HAP-1 (cell line): ENCODE results near the gene EPHB6.

ENCODE experiments used
- DNase-seq, 2 experiments: peaks; one replicate each; pipeline ENCODE4 v3.0.0-alpha.2; 2016 to 2020; ENCODE audit warnings: low spot score in 2 of 2
- H3K27me3 ChIP-seq: fragments of 250-450 bp; sonication (Bioruptor Pico); 2 replicates; pipeline ENCODE4 v1.5.1; 2020; ENCODE audit warnings: low read depth, mild to moderate bottlenecking, moderate library complexity
- H3K36me3 ChIP-seq: fragments of 250-450 bp; sonication (Bioruptor Pico); replicated peaks from 2 replicates; pipeline ENCODE4 v1.5.1; 2020; ENCODE audit warnings: mild to moderate bottlenecking
- H3K4me1 ChIP-seq: fragments of 250-450 bp; sonication (Bioruptor Pico); 2 replicates; pipeline ENCODE4 v1.5.1; 2020; ENCODE audit warnings: mild to moderate bottlenecking
- H3K4me3 ChIP-seq: fragments of 250-450 bp; sonication (Bioruptor Pico); 2 replicates; pipeline ENCODE4 v1.5.1; 2020; ENCODE audit warnings: mild to moderate bottlenecking, moderate library complexity
- H3K9me3 ChIP-seq: fragments of 250-450 bp; sonication (Bioruptor Pico); 2 replicates; pipeline ENCODE4 v1.5.1; 2020; ENCODE audit warnings: mild to moderate bottlenecking, moderate library complexity
- in situ Hi-C: fragments of 300-500 bp; cut with MboI; formaldehyde crosslinking; loops from 3 replicates; pipeline ENCODE4 v1.14.3; 2020; ENCODE audit warnings: low sequenced_read_pairs, inconsistent platforms, mixed read lengths

Gene EPHB6

DNA sequence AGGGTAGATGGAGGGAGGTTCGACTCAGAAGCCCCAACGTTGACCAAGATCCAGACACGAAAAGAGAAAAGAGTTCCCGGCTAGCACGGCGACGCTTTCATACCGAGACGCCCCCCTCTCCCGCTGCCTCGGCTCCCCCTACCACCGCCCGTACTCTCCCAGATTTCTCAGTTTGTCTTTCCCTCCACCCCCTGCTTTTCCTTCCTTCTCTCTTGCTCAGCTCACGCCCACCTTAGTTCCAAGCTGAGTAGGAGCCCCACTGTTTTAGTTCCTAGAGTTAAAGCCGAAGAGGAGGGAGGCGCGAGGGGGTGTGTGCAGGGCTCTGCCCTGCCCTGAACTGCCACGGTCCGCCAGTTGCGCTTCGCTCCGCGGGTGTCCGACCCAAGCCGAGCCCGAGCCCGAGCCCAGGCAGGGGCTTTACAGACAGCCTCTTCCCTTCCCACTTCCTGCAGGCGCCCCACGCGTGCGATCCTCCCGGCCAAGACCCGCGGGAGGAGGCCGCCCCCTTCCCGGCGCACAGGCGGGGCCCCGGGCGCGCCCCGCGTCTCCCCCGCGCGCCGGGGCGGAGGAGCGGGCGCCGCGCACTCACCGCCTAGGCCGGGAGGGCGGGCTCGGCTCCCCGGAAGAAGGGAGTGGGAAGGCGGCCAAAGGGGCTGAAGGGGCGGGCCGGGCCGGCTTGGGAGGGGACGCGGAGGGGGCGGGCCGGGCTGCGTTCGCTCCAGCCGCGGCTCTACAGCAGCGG lies at the start of gene EPHB6:
Gene EPHB6 (plus strand): TSS at position 705 of the 742 bp plus-strand sequence. CDS start 8,152 bp downstream, outside the sequence.
- H3K9me3 ChIP-seq = no peaks in the 10 kb centered on the region
- peak within 1 kb of the TSS; percentile 42 for H3K4me3 ChIP-seq
- peak; percentile 40 to 83 for DNase-seq
- peaks cover 5% of the 10 kb centered on the region for H3K27me3 ChIP-seq
- H3K36me3 ChIP-seq = no peaks in the 10 kb centered on the region
- no peaks in the 10 kb centered on the region for H3K4me1 ChIP-seq
- in situ Hi-C loops = loop anchor here (10.0 kb wide), 2 partner anchors 150 to 360 kb away; no protein-coding TSS in a partner anchor

GRCh38 chr7:142805350-142806021 lies 49.4 kb upstream of the EPHB6 start:
- Histone ChIP-seq H3K4me3 (no peak overlapping the region), H3K4me1 (no peaks in the 10 kb centered on the region), H3K9me3 (no peaks in the 10 kb centered on the region), H3K27me3 (no peaks in the 10 kb centered on the region; the same call in 1 of the 2 replicates), H3K36me3 (no peaks in the 10 kb centered on the region)
- in situ Hi-C loops = no loop called here
- DNase-seq = no peak

- no peaks in the 10 kb centered on the region for H3K36me3 ChIP-seq
- no peak for DNase-seq
- no peaks in the 10 kb centered on the region for H3K4me1 ChIP-seq
- in situ Hi-C loops = no loop called here
- peaks cover 2% of the 10 kb centered on the region; the same call in 1 of the 2 replicates for H3K27me3 ChIP-seq
- H3K9me3 ChIP-seq = no peaks in the 10 kb centered on the region
- H3K4me3 ChIP-seq = no peak overlapping the region
These were observed 48.9 kb upstream of the EPHB6 start for GRCh38 chr7:142806022-142806356.

DNA sequence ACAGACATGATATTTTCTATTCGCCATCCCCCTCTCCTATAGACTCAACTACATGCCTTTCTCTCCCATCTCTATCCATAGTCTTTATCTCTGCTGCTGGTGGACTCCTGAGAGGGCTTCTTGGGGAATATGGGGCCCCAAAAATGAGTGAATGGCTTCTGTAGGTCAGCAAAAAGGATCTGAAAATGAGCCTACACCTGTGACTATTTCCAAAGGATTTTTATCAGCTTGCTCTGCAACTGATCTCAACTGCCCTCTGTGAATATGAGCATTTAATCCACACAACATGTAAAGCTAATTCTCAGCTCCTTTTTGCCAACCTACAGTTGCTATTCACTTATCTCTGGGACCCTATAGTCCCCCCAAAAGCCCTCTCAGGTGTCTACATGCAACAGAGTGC lies 47.9 kb upstream of the EPHB6 start:
- Histone ChIP-seq H3K4me1 (no peaks in the 10 kb centered on the region), H3K27me3 (peaks cover 2% of the 10 kb centered on the region; the same call in 1 of the 2 replicates), H3K4me3 (no peak overlapping the region), H3K9me3 (no peaks in the 10 kb centered on the region), H3K36me3 (no peaks in the 10 kb centered on the region)
- in situ Hi-C loops = no loop called here
- no peak for DNase-seq

GRCh38 chr7:142807855-142808460 lies 46.9 kb upstream of the EPHB6 start:
- in situ Hi-C loops = no loop called here
- H3K27me3 ChIP-seq = peaks cover 2% of the 10 kb centered on the region; the same call in 1 of the 2 replicates
- H3K4me1 ChIP-seq = no peaks in the 10 kb centered on the region

DNA sequence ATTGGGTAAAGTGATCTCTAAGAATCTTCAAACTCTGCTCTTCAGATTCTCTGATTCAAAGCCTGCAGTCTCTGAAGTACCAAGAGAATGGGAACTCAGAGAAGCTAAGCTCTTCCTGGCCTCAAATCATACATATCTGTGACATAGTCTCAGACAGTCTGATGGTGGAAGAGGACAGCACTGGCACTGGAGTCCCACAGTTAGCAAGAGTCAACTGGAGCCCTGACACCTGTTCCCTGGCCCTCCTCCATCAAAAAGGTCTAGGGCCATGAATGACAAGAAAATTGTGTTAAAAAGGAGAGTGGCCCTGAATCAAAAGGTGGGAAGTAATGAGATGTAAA lies 46.4 kb upstream of the EPHB6 start:
- DNase-seq = no peak
- peaks cover 2% of the 10 kb centered on the region; the same call in 1 of the 2 replicates for H3K27me3 ChIP-seq
- no peak overlapping the region for H3K4me3 ChIP-seq
- no peaks in the 10 kb centered on the region for H3K4me1 ChIP-seq
- H3K9me3 ChIP-seq = no peaks in the 10 kb centered on the region
- H3K36me3 ChIP-seq = no peaks in the 10 kb centered on the region
- in situ Hi-C loops = no loop called here

More at GRCh38 chr7:142807855-142808460, 46.9 kb upstream of the EPHB6 start:
- Histone ChIP-seq H3K4me3 (no peak overlapping the region), H3K9me3 (no peaks in the 10 kb centered on the region), H3K36me3 (no peaks in the 10 kb centered on the region)
- DNase-seq = no peak

DNA sequence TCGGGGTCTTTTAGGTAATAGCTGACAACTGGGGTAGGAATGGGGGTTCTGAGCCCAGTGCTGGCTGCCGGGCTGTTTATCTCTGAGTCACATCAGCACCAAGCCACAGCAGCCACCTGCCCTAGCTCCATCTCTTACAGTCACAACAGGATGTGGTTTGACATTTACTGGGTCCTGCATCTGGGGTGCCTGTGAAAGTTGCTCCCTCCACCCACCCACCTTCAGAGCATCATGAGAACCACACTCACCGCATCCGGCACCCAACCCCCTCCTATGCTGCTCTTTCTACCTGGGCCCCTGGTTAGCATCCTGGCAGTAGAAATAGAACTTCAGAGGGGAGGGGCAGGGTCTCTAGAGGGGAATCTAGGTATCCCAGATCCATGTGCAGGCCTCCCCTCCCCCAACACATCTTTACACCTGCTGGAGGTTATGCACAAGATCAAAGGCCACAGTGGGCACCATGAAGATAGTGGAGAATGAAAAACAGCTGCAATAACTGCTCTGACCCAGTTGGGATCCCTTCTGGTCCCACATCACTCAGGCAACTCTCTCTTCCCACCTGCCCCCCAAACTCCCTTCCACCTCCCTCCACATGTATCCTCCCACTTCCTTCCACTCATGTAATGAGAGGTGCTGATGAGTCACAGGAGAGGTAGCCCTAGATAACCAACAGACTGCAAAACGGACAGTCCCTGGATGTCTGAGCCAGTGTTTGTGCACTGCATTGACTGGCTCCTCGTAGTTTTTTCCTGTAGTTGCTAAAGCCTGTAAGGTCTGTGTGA lies 45.9 kb upstream of the EPHB6 start:
- Histone ChIP-seq H3K36me3 (no peaks in the 10 kb centered on the region), H3K4me1 (no peaks in the 10 kb centered on the region), H3K27me3 (peaks cover 2% of the 10 kb centered on the region; the same call in 1 of the 2 replicates), H3K4me3 (no peak overlapping the region), H3K9me3 (no peaks in the 10 kb centered on the region)
- no peak for DNase-seq
- in situ Hi-C loops = no loop called here

DNA sequence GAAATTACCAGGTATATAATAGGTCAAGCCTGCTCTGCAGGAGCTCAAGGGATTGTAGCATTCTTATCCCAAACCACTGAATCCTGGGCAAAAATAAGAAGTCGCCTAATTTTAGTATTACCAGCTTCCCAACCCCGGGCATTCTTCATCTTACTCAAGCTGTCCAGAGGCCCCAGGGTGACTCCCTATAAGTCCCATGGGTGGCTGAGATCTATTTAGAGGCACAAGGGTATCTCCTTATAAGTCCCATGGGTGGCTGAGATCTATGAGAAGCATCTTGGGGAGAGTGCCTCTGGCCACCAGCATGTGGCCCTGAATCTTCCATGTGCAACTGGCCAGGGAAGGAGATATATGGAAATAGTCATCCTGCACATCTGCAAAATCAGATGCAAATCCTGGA lies 45.2 kb upstream of the EPHB6 start:
- Histone ChIP-seq H3K4me1 (no peaks in the 10 kb centered on the region), H3K4me3 (no peak overlapping the region), H3K9me3 (no peaks in the 10 kb centered on the region), H3K27me3 (peaks cover 2% of the 10 kb centered on the region; the same call in 1 of the 2 replicates), H3K36me3 (no peaks in the 10 kb centered on the region)
- DNase-seq = no peak
- in situ Hi-C loops = no loop called here

GRCh38 chr7:142811154-142811737 lies 43.6 kb upstream of the EPHB6 start:
- no peak overlapping the region for H3K4me3 ChIP-seq
- H3K36me3 ChIP-seq = no peaks in the 10 kb centered on the region
- no peaks in the 10 kb centered on the region for H3K4me1 ChIP-seq
- peak; percentile 31 to 69 for DNase-seq
- H3K9me3 ChIP-seq = no peaks in the 10 kb centered on the region
- peaks cover 2% of the 10 kb centered on the region; the same call in 1 of the 2 replicates for H3K27me3 ChIP-seq
- in situ Hi-C loops = no loop called here

DNA sequence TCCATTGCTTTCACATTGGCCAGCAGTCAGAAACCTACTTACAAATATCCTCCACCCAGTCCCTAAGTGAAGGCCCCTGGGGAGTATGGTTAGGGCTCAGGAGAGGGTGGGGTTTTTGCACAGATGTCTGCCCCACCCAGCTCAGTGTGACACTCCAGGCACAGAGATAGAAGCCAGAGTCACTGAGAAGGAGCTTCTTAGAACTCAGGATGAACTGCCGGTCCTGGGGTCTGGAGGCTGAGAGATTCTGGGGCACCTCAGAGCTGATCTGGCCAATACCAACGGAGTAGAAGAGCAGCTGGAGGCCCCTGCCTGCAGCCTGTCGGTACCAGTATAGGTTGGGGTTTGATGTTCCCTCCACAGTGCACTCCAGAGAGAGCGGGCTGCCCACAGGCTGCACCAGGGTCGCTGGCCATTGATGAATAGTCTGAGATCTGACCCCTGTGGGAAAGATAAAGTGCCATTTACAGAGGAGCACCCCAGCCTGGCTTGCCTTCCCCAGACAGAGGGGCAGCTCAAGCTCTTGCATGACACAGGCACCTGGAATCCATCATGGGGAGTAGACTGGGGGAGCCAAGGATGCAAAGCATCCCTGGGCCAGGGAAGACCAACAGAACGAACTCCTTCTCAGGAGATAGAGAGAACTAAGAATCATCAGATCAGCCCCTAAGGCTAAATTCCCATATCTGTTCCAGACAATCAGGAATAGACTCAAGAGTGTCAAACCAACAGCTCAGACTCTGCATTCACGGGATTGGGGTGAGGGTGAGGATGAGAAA lies 42.2 kb upstream of the EPHB6 start:
- no peaks in the 10 kb centered on the region for H3K36me3 ChIP-seq
- no peaks in the 10 kb centered on the region for H3K4me1 ChIP-seq
- in situ Hi-C loops = no loop called here
- H3K4me3 ChIP-seq = no peak overlapping the region
- H3K9me3 ChIP-seq = no peaks in the 10 kb centered on the region
- H3K27me3 ChIP-seq = peaks cover 4% of the 10 kb centered on the region; the same call in 1 of the 2 replicates
- DNase-seq = no peak

GRCh38 chr7:142813226-142813625 lies 41.6 kb upstream of the EPHB6 start:
- Histone ChIP-seq H3K4me1 (no peaks in the 10 kb centered on the region), H3K9me3 (no peaks in the 10 kb centered on the region), H3K36me3 (no peaks in the 10 kb centered on the region), H3K27me3 (peaks cover 4% of the 10 kb centered on the region; the same call in 1 of the 2 replicates), H3K4me3 (no peak overlapping the region)
- DNase-seq = no peak
- in situ Hi-C loops = no loop called here

DNA sequence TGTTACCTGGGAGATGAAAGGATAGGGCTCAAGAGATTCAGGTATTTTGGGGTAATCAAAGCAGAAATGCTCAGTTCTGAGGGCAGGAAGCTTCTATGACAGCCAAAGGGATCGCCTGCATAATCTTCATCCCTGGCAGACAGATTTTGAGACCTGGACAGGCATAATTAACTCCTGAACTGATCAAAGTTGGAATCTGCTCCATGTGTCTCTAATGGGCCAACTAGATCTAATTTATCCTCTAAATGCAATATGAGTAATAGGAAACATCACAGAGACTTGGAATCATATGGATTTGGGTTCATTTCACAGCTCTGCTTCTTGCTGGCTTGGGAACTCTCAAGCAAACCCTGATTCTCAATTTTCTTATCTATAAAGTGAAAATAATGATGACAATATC lies 41.2 kb upstream of the EPHB6 start:
- no peak for DNase-seq
- H3K36me3 ChIP-seq = no peaks in the 10 kb centered on the region
- no peak overlapping the region for H3K4me3 ChIP-seq
- no peaks in the 10 kb centered on the region for H3K9me3 ChIP-seq
- H3K4me1 ChIP-seq = no peaks in the 10 kb centered on the region
- in situ Hi-C loops = no loop called here
- H3K27me3 ChIP-seq = peaks cover 4% of the 10 kb centered on the region; the same call in 1 of the 2 replicates
